Endothelial cell of umbilical vein (primary cell): ENCODE data around the gene MIPEP. TPM values are rescaled to one million over a fixed set of nuclear protein-coding genes. Genes with fewer than 3 reads are reported as not detected.

Experiments used
- BruUV-seq: library from RNA; stranded (reverse); fragments of 400-500 nt; replicated peaks from 2 replicates; lab custom pipeline; 2021; lab: Mats Ljungman, UMichigan
- CTCF ChIA-PET: fragments of 300-600, 350-600 bp; sonication (Branson Sonifier 250); formaldehyde crosslinking; loops from one replicate; lab custom pipeline; 2021; ENCODE audit warnings: antibody characterized with exemption, inconsistent platforms; lab: Charles Lee
- POLR2A ChIA-PET: fragments of 300-600, 350-600 bp; sonication (Branson Sonifier 250); formaldehyde crosslinking; loops from one replicate; lab custom pipeline; 2021; ENCODE audit warnings: antibody characterized with exemption, inconsistent platforms; lab: Charles Lee
- DNase-seq: peaks from one replicate; pipeline ENCODE4 v3.0.0-alpha.2; 2011; ENCODE audit warnings: low read depth, low spot score
- FAIRE-seq: peaks from 2 replicates; lab custom pipeline; 2011; peaks lifted over from hg19 to GRCh38; lab: Jason Lieb, UNC
- H2AFZ ChIP-seq: 2 replicates; pipeline ENCODE4 v1.6.0; 2012; ENCODE audit warnings: low read depth, low read length, control low read depth, inconsistent platforms
- H3K27ac ChIP-seq: 2 replicates; pipeline ENCODE4 v1.5.1; 2011; ENCODE audit warnings: low read depth, mild to moderate bottlenecking, control low read depth, low read length, moderate library complexity; ENCODE audit not compliant: insufficient read depth
- H3K27me3 ChIP-seq, 2 experiments: 2 replicates each; pipeline versions ENCODE4 v1.6.0 to v1.6.1; 2011; ENCODE audit warnings: low read length in 2 of 2, mixed read lengths in 1 of 2; ENCODE audit not compliant: control insufficient read depth in 2 of 2, insufficient read depth in 2 of 2
- H3K36me3 ChIP-seq, 2 experiments: 2 replicates in 1 of 2; 3 replicates in 1 of 2; pipeline ENCODE4 v1.5.1; 2011; ENCODE audit warnings: low read length in 2 of 2, mild to moderate bottlenecking in 1 of 2, moderate library complexity in 1 of 2; ENCODE audit not compliant: control insufficient read depth in 2 of 2, insufficient read depth in 2 of 2; ENCODE audit errors: extremely low read depth in 1 of 2
- H3K4me1 ChIP-seq: 3 replicates; pipeline ENCODE4 v1.5.1; 2011; ENCODE audit warnings: mild to moderate bottlenecking, low read length; ENCODE audit not compliant: control insufficient read depth, insufficient read depth; ENCODE audit errors: extremely low read depth
- H3K4me2 ChIP-seq: 2 replicates; pipeline ENCODE4 v1.6.1; 2011; ENCODE audit warnings: low read length, control low read depth, mixed read lengths; ENCODE audit not compliant: insufficient read depth
- H3K4me3 ChIP-seq, 3 experiments: fragments of 200-600 bp in 1 of 3; sonication (generic), shearing (Covaris generic) in 1 of 3; replicated peaks in 1 of 3; 2 replicates each; pipeline ENCODE4 v1.5.1; 2011 to 2016; ENCODE audit warnings: control low read depth in 3 of 3, low read length in 3 of 3, mild to moderate bottlenecking in 2 of 3, inconsistent platforms in 1 of 3, low read depth in 1 of 3, moderate library complexity in 1 of 3; ENCODE audit not compliant: insufficient read depth in 1 of 3
- H3K79me2 ChIP-seq: 2 replicates; pipeline ENCODE4 v1.6.0; 2012; ENCODE audit warnings: low read length, inconsistent platforms; ENCODE audit not compliant: control insufficient read depth, insufficient read depth
- H3K9ac ChIP-seq: replicated peaks from 2 replicates; pipeline ENCODE3; 2011; ENCODE audit warnings: low read length, control low read depth; ENCODE audit not compliant: insufficient read depth; ENCODE audit errors: extremely low read depth
- H3K9me1 ChIP-seq: replicated peaks from 3 replicates; pipeline ENCODE4 v1.6.0; 2011; ENCODE audit warnings: mild to moderate bottlenecking, low read length; ENCODE audit not compliant: control insufficient read depth, insufficient read depth; ENCODE audit errors: extremely low read depth
- H3K9me3 ChIP-seq: replicated peaks from 2 replicates; pipeline ENCODE4 v1.5.1; 2012; ENCODE audit warnings: low read length, inconsistent platforms; ENCODE audit not compliant: control insufficient read depth, insufficient read depth
- H4K20me1 ChIP-seq: replicated peaks from 2 replicates; pipeline ENCODE3; 2011; ENCODE audit warnings: mild to moderate bottlenecking, low read length; ENCODE audit not compliant: control insufficient read depth, insufficient read depth; ENCODE audit errors: extremely low read depth
- EZH2 ChIP-seq: IDR thresholded peaks from 2 replicates; pipeline ENCODE4 v1.6.1; 2012; ENCODE audit warnings: borderline replicate concordance, low read depth, mild to moderate bottlenecking, moderate library complexity, low read length, inconsistent platforms; ENCODE audit not compliant: severe bottlenecking
- FOS ChIP-seq: IDR thresholded peaks from 2 replicates; pipeline ENCODE4 v1.6.1; 2011; ENCODE audit warnings: mild to moderate bottlenecking, low read length, moderate library complexity, borderline replicate concordance; ENCODE audit not compliant: insufficient read depth
- GATA2 ChIP-seq: IDR thresholded peaks from 2 replicates; pipeline ENCODE4 v1.7.0; 2011; ENCODE audit warnings: low read depth, mild to moderate bottlenecking, moderate library complexity, mixed read lengths, low read length; ENCODE audit not compliant: insufficient read length, insufficient read depth
- JUN ChIP-seq: IDR thresholded peaks from 2 replicates; pipeline ENCODE4 v1.6.1; 2011; ENCODE audit warnings: borderline replicate concordance, low read depth; ENCODE audit not compliant: insufficient read length, insufficient read depth
- MAX ChIP-seq: IDR thresholded peaks from 2 replicates; pipeline ENCODE4 v1.6.1; 2011; ENCODE audit not compliant: insufficient read depth, insufficient read length
- MYC ChIP-seq: IDR thresholded peaks from one replicate; pipeline ENCODE4 v1.6.1; 2011; ENCODE audit warnings: mild to moderate bottlenecking, low read depth, low read length
- POLR2A ChIP-seq: IDR thresholded peaks from 2 replicates; pipeline ENCODE4 v1.6.1; 2012; ENCODE audit warnings: low read depth, mild to moderate bottlenecking, control low read depth, low read length
- POLR2AphosphoS5 ChIP-seq: IDR thresholded peaks from 2 replicates; pipeline ENCODE4 v1.6.1; 2012; ENCODE audit warnings: low read depth, mild to moderate bottlenecking, control low read depth, low read length, moderate library complexity; ENCODE audit not compliant: insufficient read depth
- dilution Hi-C: fragments of 300-500 bp; cut with MboI; formaldehyde crosslinking; loops from one replicate; pipeline ENCODE4 v1.15.0; 2019; ENCODE audit warnings: low sequenced_read_pairs; ENCODE audit not compliant: extremely low pct_ligation_motif_present
- intact Hi-C: fragments of 100-400 bp; cut with micrococcal nuclease; formaldehyde crosslinking; loops from one replicate; pipeline ENCODE4 v1.10.0; 2022
- polyA plus RNA-seq, 4 experiments: library from polyadenylated mRNA; depleted of rRNA in 3 of 4; stranded (reverse) in 3 of 4; unstranded in 1 of 4; fragments of >200 nt; gene quantifications; 2 replicates each; pipeline versions ENCODE4 v1.2.1 to v1.2.3, GENCODE V29; 2011 to 2012; ENCODE audit warnings: missing spikeins in 1 of 4
- total RNA-seq: library from RNA; stranded (reverse); gene quantifications from 2 replicates; pipeline ENCODE4 v1.2.3, GENCODE V29; 2021
- TF ChIP-seq, protein P1 (sequence below), 2 donors: IDR thresholded peaks; 1 replicate in 1 of 2; 2 replicates in 1 of 2; pipeline ENCODE4 v1.5.1; 2011; ENCODE audit warnings: low read length in 2 of 2, mild to moderate bottlenecking in 2 of 2, moderate library complexity in 2 of 2, control low read depth in 1 of 2, inconsistent platforms in 1 of 2, low read depth in 1 of 2; ENCODE audit not compliant: insufficient read depth in 1 of 2; ENCODE audit errors: extremely low read depth in 1 of 2

The MIPEP gene
- total and polyA plus RNA-seq, 2 donors (not counting 3 experiments of a cell fraction or from before 2014, with no cell fraction given): 12.4 to 19.2 TPM

GRCh38 chr13:23787464-23787863 lies 101.7 kb downstream of the MIPEP start:
- Histone ChIP-seq H3K27ac (no peak overlapping the region), H4K20me1 (no peaks in the 10 kb centered on the region), H3K36me3 (no peaks in the 10 kb centered on the region), H2AFZ (no peak overlapping the region), H3K9ac (no peak overlapping the region), H3K9me3 (no peaks in the 10 kb centered on the region), H3K27me3 (no peaks in the 10 kb centered on the region), H3K9me1 (no peaks in the 10 kb centered on the region), H3K4me3 (no peak overlapping the region), H3K79me2 (no peaks in the 10 kb centered on the region), H3K4me1 (no peaks in the 10 kb centered on the region), H3K4me2 (no peak overlapping the region)
- POLR2A ChIA-PET: no interaction called here
- TF ChIP-seq POLR2AphosphoS5: no peak
- no peak for TF ChIP-seq POLR2A
- no peak for TF ChIP-seq FOS
- TF ChIP-seq, protein P1, sequence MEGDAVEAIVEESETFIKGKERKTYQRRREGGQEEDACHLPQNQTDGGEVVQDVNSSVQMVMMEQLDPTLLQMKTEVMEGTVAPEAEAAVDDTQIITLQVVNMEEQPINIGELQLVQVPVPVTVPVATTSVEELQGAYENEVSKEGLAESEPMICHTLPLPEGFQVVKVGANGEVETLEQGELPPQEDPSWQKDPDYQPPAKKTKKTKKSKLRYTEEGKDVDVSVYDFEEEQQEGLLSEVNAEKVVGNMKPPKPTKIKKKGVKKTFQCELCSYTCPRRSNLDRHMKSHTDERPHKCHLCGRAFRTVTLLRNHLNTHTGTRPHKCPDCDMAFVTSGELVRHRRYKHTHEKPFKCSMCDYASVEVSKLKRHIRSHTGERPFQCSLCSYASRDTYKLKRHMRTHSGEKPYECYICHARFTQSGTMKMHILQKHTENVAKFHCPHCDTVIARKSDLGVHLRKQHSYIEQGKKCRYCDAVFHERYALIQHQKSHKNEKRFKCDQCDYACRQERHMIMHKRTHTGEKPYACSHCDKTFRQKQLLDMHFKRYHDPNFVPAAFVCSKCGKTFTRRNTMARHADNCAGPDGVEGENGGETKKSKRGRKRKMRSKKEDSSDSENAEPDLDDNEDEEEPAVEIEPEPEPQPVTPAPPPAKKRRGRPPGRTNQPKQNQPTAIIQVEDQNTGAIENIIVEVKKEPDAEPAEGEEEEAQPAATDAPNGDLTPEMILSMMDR (IDR thresholded peaks at IDR 0.05; ENCODE audit: extremely low read depth in 1 of 2, insufficient read depth in 1 of 2, low read depth in 1 of 2, low read length in 2 of 2): no peak
- no peak for TF ChIP-seq JUN
- TF ChIP-seq MYC: no peak
- DNase-seq (no peak), FAIRE-seq (no peak)
- dilution Hi-C loops: no loop called here
- intact Hi-C loops: no loop called here
- CTCF ChIA-PET: no interaction called here
- no TSS peak for BruUV-seq

DNA sequence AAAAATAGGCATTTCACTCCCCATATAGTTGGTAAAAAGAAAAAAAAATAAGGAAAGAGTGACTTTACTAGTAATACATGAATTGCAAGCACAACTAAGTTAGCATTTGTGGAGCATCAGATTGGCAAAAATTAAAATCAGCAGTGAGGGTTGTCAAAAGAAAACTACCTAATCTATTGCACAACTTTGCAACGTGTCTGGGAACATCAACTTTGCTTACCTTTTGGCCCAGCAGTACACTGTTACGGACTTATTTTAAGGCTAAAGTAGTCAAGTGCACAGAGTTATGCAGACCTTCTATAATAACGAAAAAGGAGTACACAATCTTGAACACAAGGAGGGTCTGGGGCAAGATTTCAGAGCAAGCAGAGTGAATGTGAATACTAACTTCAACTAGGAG lies 102.6 kb downstream of the MIPEP start:
- dilution Hi-C loops: no loop called here
- Histone ChIP-seq H3K4me1 (no peaks in the 10 kb centered on the region), H3K27me3 (no peaks in the 10 kb centered on the region), H3K9me1 (no peaks in the 10 kb centered on the region), H3K27ac (no peak overlapping the region), H3K9ac (no peak overlapping the region), H3K36me3 (no peaks in the 10 kb centered on the region), H3K4me3 (no peak overlapping the region), H3K79me2 (no peaks in the 10 kb centered on the region), H2AFZ (no peak overlapping the region), H3K4me2 (no peak overlapping the region), H3K9me3 (no peaks in the 10 kb centered on the region), H4K20me1 (no peaks in the 10 kb centered on the region)
- CTCF ChIA-PET: no interaction called here
- intact Hi-C loops: no loop called here
- no peak for FAIRE-seq
- no TSS peak for BruUV-seq
- POLR2A ChIA-PET: no interaction called here
- no peak for TF ChIP-seq MAX
- TF ChIP-seq EZH2: no peak
- no peak for TF ChIP-seq POLR2AphosphoS5
- no peak for TF ChIP-seq MYC
- no peak for TF ChIP-seq JUN
- no peak for TF ChIP-seq FOS
- TF ChIP-seq, protein P1 (IDR thresholded peaks at IDR 0.05; ENCODE audit: extremely low read depth in 1 of 2, insufficient read depth in 1 of 2, low read depth in 1 of 2, low read length in 2 of 2): no peak
- no peak for TF ChIP-seq GATA2
- TF ChIP-seq POLR2A: no peak
- no peak for DNase-seq
